IMR-90 (cell line): ENCODE measurements around the gene EIF4A3. TPM values are rescaled to one million over a fixed set of nuclear protein-coding genes. Genes with fewer than 3 reads are reported as not detected.

Experiments used
- ATAC-seq: fragments of 200-7000 bp; cut with Tn5 transposase; 2 replicates; pipeline ENCODE4 v1.9.1; 2020; ENCODE audit warnings: low read depth, mild to moderate bottlenecking, moderate library complexity
- BruUV-seq: library from RNA; stranded (reverse); fragments of 400-500 nt; replicated peaks from 2 replicates; lab custom pipeline; 2021; lab: Mats Ljungman, UMichigan
- CTCF ChIA-PET: fragments of 300-600 bp; formaldehyde crosslinking; extraction: SDS; loops from one replicate; lab custom pipeline; 2021; ENCODE audit warnings: antibody characterized with exemption; lab: Yijun Ruan, JAX
- POLR2A ChIA-PET: fragments of 300-600 bp; sonication (Branson Sonifier 250); formaldehyde crosslinking; loops from one replicate; lab custom pipeline; 2022; ENCODE audit warnings: antibody characterized with exemption; ENCODE audit not compliant: unreplicated experiment; lab: Charles Lee
- DNase-seq: peaks from one replicate; pipeline ENCODE4 v3.0.0; 2013
- H2AFZ ChIP-seq: replicated peaks from 2 replicates; pipeline ENCODE3; 2013; ENCODE audit warnings: low read length, mild to moderate bottlenecking; ENCODE audit not compliant: poor library complexity
- H2AK5ac ChIP-seq: 2 replicates; pipeline ENCODE4 v1.6.1; 2013; ENCODE audit warnings: low read depth, low read length, inconsistent platforms
- H2AK9ac ChIP-seq: replicated peaks from 2 replicates; pipeline ENCODE3; 2013; ENCODE audit warnings: mild to moderate bottlenecking, low read depth, low read length, moderate library complexity; ENCODE audit not compliant: poor library complexity
- H2BK120ac ChIP-seq: 2 replicates; pipeline ENCODE4 v1.6.1; 2013; ENCODE audit warnings: low read depth, low read length, inconsistent platforms
- H2BK15ac ChIP-seq: 3 replicates; pipeline ENCODE4 v1.6.1; 2013; ENCODE audit warnings: low read depth, low read length, inconsistent platforms
- H2BK20ac ChIP-seq: 2 replicates; pipeline ENCODE4 v1.6.1; 2013; ENCODE audit warnings: low read depth, mild to moderate bottlenecking, inconsistent platforms, low read length, moderate library complexity
- H2BK5ac ChIP-seq: 2 replicates; pipeline ENCODE4 v1.6.1; 2013; ENCODE audit warnings: mild to moderate bottlenecking, low read depth, low read length, inconsistent platforms; ENCODE audit not compliant: poor library complexity, severe bottlenecking
- H3K14ac ChIP-seq: replicated peaks from 2 replicates; pipeline ENCODE4 v1.6.1; 2013; ENCODE audit warnings: low read depth, low read length, inconsistent platforms
- H3K18ac ChIP-seq: 2 replicates; pipeline ENCODE4 v1.6.1; 2013; ENCODE audit warnings: low read depth, low read length, control low read depth
- H3K23ac ChIP-seq: 2 replicates; pipeline ENCODE4 v1.6.1; 2013; ENCODE audit warnings: low read depth, low read length, inconsistent platforms
- H3K27ac ChIP-seq: 2 replicates; pipeline ENCODE4 v1.5.1; 2013; ENCODE audit warnings: mild to moderate bottlenecking, control low read depth, low read length; ENCODE audit not compliant: insufficient read depth
- H3K27me3 ChIP-seq: 2 replicates; pipeline ENCODE4 v1.6.1; 2013; ENCODE audit warnings: low read length; ENCODE audit not compliant: control insufficient read depth, insufficient read depth
- H3K36me3 ChIP-seq: 2 replicates; pipeline ENCODE4 v1.6.1; 2013; ENCODE audit warnings: low read length, mixed read lengths; ENCODE audit not compliant: control insufficient read depth, insufficient read depth
- H3K4ac ChIP-seq: 2 replicates; pipeline ENCODE4 v1.6.1; 2013; ENCODE audit warnings: low read depth, low read length, inconsistent platforms
- H3K4me1 ChIP-seq: 2 replicates; pipeline ENCODE4 v1.6.1; 2013; ENCODE audit warnings: low read length, mixed read lengths; ENCODE audit not compliant: control insufficient read depth, insufficient read depth
- H3K4me2 ChIP-seq: 2 replicates; pipeline ENCODE4 v1.6.1; 2013; ENCODE audit warnings: low read depth, mild to moderate bottlenecking, control low read depth, low read length, moderate library complexity
- H3K4me3 ChIP-seq: 2 replicates; pipeline ENCODE4 v1.5.1; 2013; ENCODE audit warnings: low read depth, mild to moderate bottlenecking, control low read depth, low read length, moderate library complexity; ENCODE audit not compliant: insufficient read depth
- H3K56ac ChIP-seq: 2 replicates; pipeline ENCODE4 v1.6.1; 2013; ENCODE audit warnings: low read length, inconsistent platforms; ENCODE audit not compliant: insufficient read depth; ENCODE audit errors: extremely low read depth
- H3K79me1 ChIP-seq, 2 experiments: 2 replicates each; pipeline ENCODE4 v1.6.1; 2013; ENCODE audit warnings: low read length in 2 of 2, inconsistent platforms in 1 of 2, low read depth in 1 of 2
- H3K9ac ChIP-seq: 2 replicates; pipeline ENCODE4 v1.6.1; 2013; ENCODE audit warnings: low read depth, low read length, control low read depth
- H3K9me1 ChIP-seq: 2 replicates; pipeline ENCODE4 v1.6.1; 2013; ENCODE audit warnings: low read length, inconsistent platforms; ENCODE audit not compliant: insufficient read depth
- H3K9me3 ChIP-seq: 2 replicates; pipeline ENCODE4 v1.6.1; 2013; ENCODE audit warnings: low read length; ENCODE audit not compliant: control insufficient read depth, insufficient read depth
- H4K20me1 ChIP-seq: 2 replicates; pipeline ENCODE4 v1.6.1; 2013; ENCODE audit warnings: low read length, inconsistent platforms; ENCODE audit not compliant: insufficient read depth
- H4K5ac ChIP-seq: 2 replicates; pipeline ENCODE4 v1.6.1; 2013; ENCODE audit warnings: mild to moderate bottlenecking, low read depth, low read length, control low read depth
- H4K8ac ChIP-seq, 2 experiments: 2 replicates each; pipeline ENCODE4 v1.6.1; 2013; ENCODE audit warnings: low read depth in 2 of 2, low read length in 2 of 2, control low read depth in 1 of 2, inconsistent platforms in 1 of 2
- H4K91ac ChIP-seq: 2 replicates; pipeline ENCODE4 v1.6.1; 2013; ENCODE audit warnings: low read depth, low read length, inconsistent platforms; ENCODE audit not compliant: insufficient read depth
- CHD1 ChIP-seq: IDR thresholded peaks from 2 replicates; pipeline ENCODE4 v1.6.1; 2012; ENCODE audit warnings: low read depth, low read length, improper control_type of control experiment
- RCOR1 ChIP-seq: IDR thresholded peaks from 2 replicates; pipeline ENCODE4 v1.6.1; 2012; ENCODE audit warnings: mild to moderate bottlenecking, low read length, improper control_type of control experiment; ENCODE audit not compliant: insufficient replicate concordance
- WGBS, 2 experiments: methylation state at CpG; one replicate each; pipeline versions ENCODE4 v1.1.5 to v1.1.7; 2013; ENCODE audit warnings: missing lambda C conversion rate in 2 of 2; ENCODE audit not compliant: insufficient read length in 1 of 2; ENCODE audit errors: extremely low coverage in 2 of 2; 5-methylcytosine and 5-hydroxymethylcytosine counted together
- dilution Hi-C: fragments of 300-500 bp; cut with HindIII; formaldehyde crosslinking; loops from one replicate; pipeline ENCODE4 v1.14.3; 2018; ENCODE audit warnings: low sequenced_read_pairs; ENCODE audit not compliant: unreplicated experiment
- in situ Hi-C: fragments of 300-500 bp; cut with MboI; formaldehyde crosslinking; loops from 3 replicates; pipeline ENCODE4 v1.14.3; 2019; ENCODE audit warnings: low sequenced_read_pairs, inconsistent platforms, mixed read lengths
- intact Hi-C: fragments of 100-400 bp; cut with micrococcal nuclease; formaldehyde crosslinking; loops from 2 replicates; pipeline ENCODE4 v1.10.0; 2022
- polyA plus RNA-seq, 3 experiments: library from polyadenylated mRNA; depleted of rRNA; stranded (reverse); fragments of >200 nt; gene quantifications; 2 replicates each; pipeline ENCODE4 v1.2.3, GENCODE V29; 2012; ENCODE audit warnings: low replicate concordance in 1 of 3
- total RNA-seq: library from RNA; depleted of rRNA; stranded (reverse); fragments of >200 nt; gene quantifications from 2 replicates; pipeline ENCODE4 v1.2.3, GENCODE V29; 2012

EIF4A3 gene
- total and polyA plus RNA-seq, 2 of the 4 experiments (the other 2 are of a cell fraction), result 85.3 to 97.1 TPM

DNA sequence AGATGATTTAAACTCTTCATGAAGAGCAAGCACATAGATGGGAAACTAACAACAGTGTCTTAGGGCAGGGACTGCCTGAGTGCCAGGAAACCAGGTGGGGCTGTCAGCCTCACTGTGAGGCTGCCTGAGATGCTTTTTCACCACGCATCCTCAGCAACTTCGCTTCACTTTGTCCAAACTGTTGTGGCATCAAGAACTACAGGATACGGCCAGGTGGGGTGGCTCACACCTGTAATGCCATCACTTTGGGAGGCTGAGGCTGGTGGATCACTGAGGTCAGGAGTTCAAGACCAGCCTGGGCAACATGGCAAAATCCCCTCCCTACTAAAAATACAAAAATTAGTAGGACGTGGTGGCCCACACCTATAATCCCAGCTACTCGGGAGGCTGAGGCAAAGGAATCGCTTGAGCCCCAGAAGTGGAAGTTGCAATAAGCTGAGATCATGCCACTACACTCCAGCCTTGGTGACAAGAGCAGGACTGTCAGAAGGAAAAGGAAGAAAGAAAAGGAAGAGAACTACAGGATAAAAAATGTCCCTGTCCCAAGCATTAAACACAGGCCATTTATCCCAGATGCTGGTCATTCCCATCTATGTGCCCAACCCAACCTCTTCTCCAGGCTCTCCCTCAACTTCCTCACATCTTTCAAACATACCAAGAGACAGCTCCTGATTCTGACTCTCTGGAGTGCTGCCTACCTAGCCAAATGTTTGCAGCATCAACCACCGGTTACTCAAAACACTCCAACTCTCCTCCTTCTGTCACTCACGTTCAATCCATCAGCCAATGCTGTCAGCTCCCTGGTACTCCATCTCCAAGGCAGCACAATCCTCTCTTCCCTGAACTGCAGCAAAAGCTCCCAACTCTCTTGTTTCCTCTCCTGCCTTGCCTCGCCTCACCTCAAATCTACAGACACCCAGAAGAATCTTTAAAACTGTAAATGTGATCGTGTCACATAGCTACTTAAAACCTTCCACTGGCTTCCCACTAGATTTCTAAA is 1.6 kb downstream of the EIF4A3 start:
- POLR2A ChIA-PET, result interaction anchor here (0.6 to 0.9 kb wide), 2 partner anchors 44 to 112 kb away, joined by 3 to 9 read pairs; partner anchors contain the start of gene GAA
- Histone ChIP-seq H3K27me3 (no peaks in the 10 kb centered on the region), H3K4me3 (peak overlapping the region; percentile 87), H2AK9ac (peak overlapping the region; percentile 39), H3K56ac (peak overlapping the region; percentile 45; the same call in 1 of the 2 replicates), H3K36me3 (peaks cover 28% of the 10 kb centered on the region), H4K8ac (no peak overlapping the region), H2BK15ac (no peak overlapping the region), H2AK5ac (no peak overlapping the region; the same call in 1 of the 2 replicates), H3K18ac (no peak overlapping the region), H3K4ac (0 out of 2 replicates have a peak overlapping the region, but pooled peaks have one; percentile 19), H2BK20ac (no peak overlapping the region), H2BK5ac (no peak overlapping the region), H4K5ac (no peak overlapping the region), H3K4me1 (peaks cover 8% of the 10 kb centered on the region), H3K27ac (peak overlapping the region; percentile 10), H3K4me2 (peak overlapping the region; percentile 98), H2BK120ac (no peak overlapping the region), H3K23ac (peak overlapping the region; percentile 92), H3K14ac (peak overlapping the region; percentile 76), H3K9ac (peak overlapping the region; percentile 93), H3K9me3 (no peaks in the 10 kb centered on the region), H4K20me1 (peaks cover 27% of the 10 kb centered on the region), H2AFZ (no peak overlapping the region), H3K9me1 (peaks cover 10% of the 10 kb centered on the region), H4K91ac (no peak overlapping the region), H3K79me1 (peaks cover 27 to 71% of the 10 kb centered on the region in 2 experiments)
- CTCF ChIA-PET, result interaction anchor here (1.1 to 3.2 kb wide), 2 partner anchors 44 kb away, joined by 6 to 9 read pairs; partner anchors contain the start of gene GAA
- dilution Hi-C loops, result no loop called here
- ATAC-seq (no peak), DNase-seq (peak; percentile 5)
- in situ Hi-C loops, result no loop called here
- no TSS peak for BruUV-seq
- TF ChIP-seq RCOR1 (no peak), CHD1 (peak; percentile 31; the same call in 1 of the 2 replicates)
- intact Hi-C loops, result loop anchor here (5.0 kb wide), 1 partner anchor 43 kb away; the partner anchor contains the start of gene GAA
- 40% methylated on average over 7 of the region's 10 CpGs; no CpG with 5 or more reads in 1 of the 2 experiments for WGBS, 2 experiments
